Dermis blood vessel endothelial cell (primary cell): ENCODE measurements around the gene ZNRF2. TPM values are rescaled to one million over a fixed set of nuclear protein-coding genes. Genes with fewer than 3 reads are reported as not detected.

Experiments
- DNase-seq: peaks from one replicate; pipeline ENCODE4 v3.0.0; 2010
- total RNA-seq: library from RNA; depleted of rRNA; stranded (reverse); fragments of >200 nt; gene quantifications from 2 replicates; pipeline ENCODE4 v1.2.3, GENCODE V29; 2014

The ZNRF2 gene
- total RNA-seq, 1 donor from 2014 or later, result 13.4 TPM

DNA sequence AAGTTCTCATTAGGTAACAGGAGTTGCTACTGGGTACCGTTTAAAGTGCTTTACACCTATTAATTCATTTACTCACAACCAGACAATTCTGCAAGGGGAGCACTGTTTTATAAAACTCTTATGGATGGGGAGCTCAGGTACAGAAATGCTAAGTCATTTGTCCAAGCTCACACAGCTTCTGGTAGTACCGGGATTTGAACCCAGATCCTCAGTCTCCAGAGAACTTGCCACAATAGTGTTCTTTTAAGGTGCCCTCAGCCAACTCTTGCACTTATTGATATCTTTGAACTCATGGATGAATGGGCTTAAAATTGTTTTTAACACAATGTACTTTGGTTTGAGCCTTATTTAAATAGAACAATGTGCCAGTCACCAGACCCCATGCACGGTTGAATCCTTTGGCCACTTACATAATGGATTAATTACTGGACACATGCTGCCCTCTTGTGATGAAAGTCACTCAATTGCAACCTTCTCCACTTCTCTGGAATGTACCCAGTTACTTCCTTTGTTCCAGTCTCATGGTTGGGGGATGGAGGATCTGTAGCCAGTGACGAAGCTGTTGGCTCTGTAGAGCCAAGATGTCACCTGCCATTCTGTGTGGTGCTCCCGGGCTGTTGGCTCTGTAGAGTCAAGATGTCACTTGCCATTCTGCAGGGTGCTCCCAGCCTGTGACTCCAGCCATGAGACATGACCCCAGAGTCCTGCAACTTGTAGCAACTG lies 128.5 kb downstream of the ZNRF2 start:
- peak; percentile 93 for DNase-seq

DNA sequence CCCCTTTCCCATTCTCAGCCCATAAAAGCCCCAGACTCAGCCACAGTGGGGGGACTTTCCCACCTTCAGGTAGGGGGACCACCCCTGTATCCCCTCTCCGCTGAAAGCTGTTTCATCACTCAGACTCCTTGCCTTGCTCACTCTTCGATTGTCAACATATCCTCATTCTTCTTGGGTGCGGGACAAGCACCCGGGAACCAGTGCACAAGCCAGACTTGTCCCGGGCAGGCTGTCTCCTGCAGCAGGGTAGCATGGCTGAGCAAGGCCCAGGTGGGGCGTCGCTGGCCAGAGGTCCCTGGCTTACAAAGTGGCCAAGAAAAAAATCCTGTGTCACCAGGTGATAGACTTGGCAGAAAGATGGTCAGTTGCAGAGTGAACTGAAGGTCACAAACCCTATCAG lies 129.5 kb downstream of the ZNRF2 start:
- DNase-seq, result no peak

Other genes with a start within 250 kb of the ZNRF2 start
- 11.4 and 13.9 TPM in 2 replicates for gene MTURN, start 149.6 kb upstream of the ZNRF2 start, total RNA-seq
- 34.1 and 37.6 TPM in 2 replicates for gene NOD1, start 194.2 kb downstream of the ZNRF2 start, total RNA-seq
- 28.6 and 35.6 TPM in 2 replicates for gene GGCT, start 220.2 kb downstream of the ZNRF2 start, total RNA-seq